CD8-positive, alpha-beta memory T cell (primary cell): Measurements from ENCODE around the gene KLF6. TPM values are rescaled to one million over a fixed set of nuclear protein-coding genes. Genes with fewer than 3 reads are reported as not detected.

Experiments
- CTCF ChIA-PET: fragments of 350-600 bp; sonication (Branson Sonifier 250); formaldehyde crosslinking; loops from one replicate; lab custom pipeline; 2021; ENCODE audit warnings: antibody characterized with exemption; lab: Charles Lee
- POLR2A ChIA-PET: fragments of 350-600 bp; sonication (Branson Sonifier 250); formaldehyde crosslinking; loops from one replicate; lab custom pipeline; 2021; ENCODE audit warnings: antibody characterized with exemption; lab: Charles Lee
- DNase-seq, 5 donors: peaks; one replicate each; pipeline versions ENCODE4 v3.0.0 to v3.0.0-alpha.2; 2020 to 2022; ENCODE audit warnings: mixed read lengths in 1 of 5
- H3K27ac ChIP-seq: one replicate; pipeline ENCODE4 v1.7.0; 2013; ENCODE audit warnings: low read depth, mild to moderate bottlenecking, low read length, moderate library complexity
- H3K27me3 ChIP-seq: 2 replicates; pipeline ENCODE4 v1.7.0; 2013; ENCODE audit warnings: low read length, mild to moderate bottlenecking; ENCODE audit not compliant: insufficient read depth, poor library complexity, severe bottlenecking
- H3K36me3 ChIP-seq: 2 replicates; pipeline ENCODE4 v1.7.0; 2013; ENCODE audit warnings: mild to moderate bottlenecking, low read length, moderate library complexity; ENCODE audit not compliant: insufficient read depth
- H3K4me1 ChIP-seq: 2 replicates; pipeline ENCODE4 v1.7.0; 2013; ENCODE audit warnings: mild to moderate bottlenecking, low read length, moderate library complexity; ENCODE audit not compliant: insufficient read depth
- H3K4me3 ChIP-seq: 2 replicates; pipeline ENCODE4 v1.7.0; 2013; ENCODE audit warnings: mild to moderate bottlenecking, low read length
- H3K9me3 ChIP-seq: 2 replicates; pipeline ENCODE4 v1.7.0; 2013; ENCODE audit warnings: mild to moderate bottlenecking, low read length
- H3K27ac Mint-ChIP-seq, 8 donors: one replicate each; pipeline ENCODE4 v1.8.0; 2020 to 2021; ENCODE audit warnings: mixed read lengths in 8 of 8, mild to moderate bottlenecking in 6 of 8, inconsistent platforms in 3 of 8, moderate library complexity in 3 of 8
- H3K27me3 Mint-ChIP-seq, 2 donors: one replicate each; pipeline ENCODE4 v1.8.0; 2020 to 2021; ENCODE audit warnings: mixed read lengths in 2 of 2, mild to moderate bottlenecking in 1 of 2, moderate library complexity in 1 of 2
- H3K36me3 Mint-ChIP-seq, 3 donors: one replicate each; pipeline ENCODE4 v1.8.0; 2020 to 2021; ENCODE audit warnings: mixed read lengths in 3 of 3, inconsistent platforms in 1 of 3, mild to moderate bottlenecking in 1 of 3
- H3K4me1 Mint-ChIP-seq, 3 donors: one replicate each; pipeline ENCODE4 v1.8.0; 2020 to 2021; ENCODE audit warnings: mixed read lengths in 3 of 3, inconsistent platforms in 1 of 3, mild to moderate bottlenecking in 1 of 3
- H3K4me3 Mint-ChIP-seq, 7 donors: one replicate each; pipeline ENCODE4 v1.8.0; 2020 to 2021; ENCODE audit warnings: mixed read lengths in 7 of 7, mild to moderate bottlenecking in 6 of 7, moderate library complexity in 4 of 7, inconsistent platforms in 2 of 7
- H3K9me3 Mint-ChIP-seq, 5 donors: one replicate each; pipeline ENCODE4 v1.8.0; 2020 to 2022; ENCODE audit warnings: mixed read lengths in 5 of 5, mild to moderate bottlenecking in 3 of 5, moderate library complexity in 2 of 5, inconsistent platforms in 1 of 5
- polyA plus RNA-seq: library from polyadenylated mRNA; unstranded; fragments of 300-500 nt; fragmentation: Illumina TruSeq; gene quantifications from one replicate; pipeline ENCODE4 v1.2.3, GENCODE V29; 2021
- total RNA-seq, 2 experiments: library from RNA; stranded (reverse); gene quantifications; one replicate each; pipeline ENCODE4 v1.2.3, GENCODE V29; 2021

Gene KLF6
- total and polyA plus RNA-seq, 3 experiments from 2014 or later, result 187 to 883 (median 192) TPM

DNA sequence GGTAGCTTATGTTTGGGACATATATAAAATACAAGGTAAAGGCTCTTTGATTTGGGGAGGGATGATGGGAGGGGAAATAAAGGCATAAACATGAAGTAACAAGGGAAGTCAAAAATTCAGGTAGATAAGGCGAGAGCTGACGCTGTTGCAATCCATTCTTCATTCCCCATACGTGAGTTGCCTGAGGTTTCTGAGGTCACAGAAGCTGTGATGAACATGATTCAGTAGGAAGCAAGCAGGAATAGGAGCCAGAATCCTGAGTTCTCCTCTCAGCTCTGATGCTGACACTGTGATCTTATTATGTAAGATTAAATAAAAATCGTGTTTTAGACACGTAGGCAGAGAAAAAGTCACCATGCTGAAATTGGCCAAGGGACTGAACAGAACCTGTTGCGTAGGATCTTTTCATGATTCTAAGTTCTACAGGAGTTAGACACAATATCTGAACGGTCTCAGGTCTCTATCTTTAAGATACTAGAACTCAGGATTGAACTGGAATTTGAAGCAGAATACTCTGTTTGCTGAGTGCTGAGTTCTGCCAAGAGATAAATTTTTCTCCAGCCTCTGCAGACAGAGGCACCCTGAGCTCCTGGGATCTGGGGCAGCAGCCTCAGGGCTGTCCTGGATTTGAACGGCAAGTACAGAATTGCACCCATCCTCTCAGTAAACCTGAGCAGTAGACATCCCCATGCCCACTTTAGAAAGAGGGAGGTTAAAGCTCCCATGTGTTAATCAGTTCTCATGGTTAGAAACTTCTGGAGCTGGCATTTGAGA lies 21.0 kb downstream of the KLF6 start:
- Histone ChIP-seq H3K9me3 (no peaks in the 10 kb centered on the region), H3K27me3 (no peaks in the 10 kb centered on the region), H3K4me1 (peaks cover 40% of the 10 kb centered on the region), H3K4me3 (no peak overlapping the region), H3K36me3 (no peaks in the 10 kb centered on the region), H3K27ac (no peak overlapping the region)
- H3K4me3 Mint-ChIP-seq, result peak overlapping the region; percentile 33 to 89 (median 63)
- H3K9me3 Mint-ChIP-seq, result no peaks in the 10 kb centered on the region
- POLR2A ChIA-PET, result interaction anchor here (1.8 kb wide), 1 partner anchor 11 kb away, joined by 6 read pairs; no protein-coding TSS in a partner anchor
- DNase-seq, result no peak
- no peaks in the 10 kb centered on the region for H3K27me3 Mint-ChIP-seq
- CTCF ChIA-PET, result interaction anchor here (1.9 kb wide), 1 partner anchor 19 kb away, joined by 5 read pairs; no protein-coding TSS in a partner anchor
- H3K36me3 Mint-ChIP-seq, result no peaks in the 10 kb centered on the region
- peaks cover 55 to 91% (median 80%) of the 10 kb centered on the region in 3 donors for H3K4me1 Mint-ChIP-seq
- H3K27ac Mint-ChIP-seq, result peak overlapping the region; percentile 38 to 92 (median 80)

DNA sequence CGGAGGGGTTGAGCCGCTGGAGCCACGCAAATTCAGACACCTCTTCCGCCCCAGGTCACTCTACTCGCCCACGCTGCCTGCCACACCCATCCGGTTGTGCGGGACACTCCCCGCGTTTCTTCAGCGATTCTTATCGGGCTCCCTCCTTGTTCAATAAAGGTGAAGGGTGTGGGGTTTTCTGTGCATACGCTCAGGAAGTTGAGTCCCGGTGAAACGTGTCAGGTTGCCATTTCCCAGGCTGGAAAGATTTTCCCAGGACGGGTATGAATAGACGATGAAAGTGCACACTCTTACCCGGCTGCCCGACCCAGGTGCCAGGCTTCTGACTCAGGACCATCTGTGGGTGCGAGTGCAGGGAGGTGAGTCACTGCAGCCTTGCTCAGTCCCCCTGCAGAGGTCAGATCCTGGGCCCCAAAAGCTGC lies 22.0 kb downstream of the KLF6 start:
- Mint-ChIP-seq H3K4me3 (peak overlapping the region in 6 of 7 donors; percentile 45 to 86 (median 54)), H3K36me3 (no peaks in the 10 kb centered on the region), H3K27me3 (no peaks in the 10 kb centered on the region), H3K27ac (peak overlapping the region in 5 of 8 donors; percentile 43 to 87 (median 55)), H3K9me3 (no peaks in the 10 kb centered on the region), H3K4me1 (peaks cover 56 to 91% (median 79%) of the 10 kb centered on the region in 3 donors)
- no peak overlapping the region for H3K4me3 ChIP-seq
- ChIA-PET POLR2A (interaction anchor here (1.8 kb wide), 1 partner anchor 12 kb away, joined by 6 read pairs; no protein-coding TSS in a partner anchor), CTCF (no interaction called here)
- peaks cover 50% of the 10 kb centered on the region for H3K4me1 ChIP-seq
- no peaks in the 10 kb centered on the region for H3K27me3 ChIP-seq
- no peak for DNase-seq
- no peaks in the 10 kb centered on the region for H3K9me3 ChIP-seq
- no peak overlapping the region for H3K27ac ChIP-seq
- H3K36me3 ChIP-seq, result no peaks in the 10 kb centered on the region

DNA sequence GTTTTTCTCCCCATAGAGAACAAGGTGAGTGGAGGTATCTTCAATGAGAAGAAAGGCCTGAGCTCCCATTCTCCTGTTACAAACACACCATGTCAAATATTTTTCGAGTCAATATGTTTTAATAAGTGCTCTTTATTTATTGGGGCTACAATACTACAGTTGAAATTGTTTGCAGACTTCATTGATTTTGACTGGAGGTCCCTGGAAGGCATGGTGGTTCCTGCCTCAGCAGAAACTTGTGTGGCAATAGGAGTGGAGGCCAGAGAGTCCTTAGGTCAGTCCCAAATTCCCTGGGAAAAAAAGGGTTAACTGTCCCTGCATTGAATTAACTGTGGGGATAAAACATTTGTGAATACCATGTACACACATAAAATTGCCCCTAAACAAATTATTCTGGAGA lies 22.7 kb downstream of the KLF6 start:
- Histone ChIP-seq H3K4me3 (no peak overlapping the region), H3K9me3 (no peaks in the 10 kb centered on the region), H3K27ac (no peak overlapping the region), H3K27me3 (no peaks in the 10 kb centered on the region), H3K36me3 (no peaks in the 10 kb centered on the region), H3K4me1 (peaks cover 58% of the 10 kb centered on the region)
- CTCF ChIA-PET, result interaction anchor here (0.8 to 1.4 kb wide), 2 partner anchors 8 to 565 kb away, joined by 3 to 5 read pairs; no protein-coding TSS in a partner anchor
- Mint-ChIP-seq H3K4me3 (peak overlapping the region in 2 of 7 donors; percentile 66 to 86), H3K9me3 (no peaks in the 10 kb centered on the region), H3K27me3 (no peaks in the 10 kb centered on the region), H3K4me1 (peaks cover 63 to 97% (median 87%) of the 10 kb centered on the region in 3 donors), H3K27ac (peak overlapping the region in 3 of 8 donors; percentile 43 to 63 (median 47)), H3K36me3 (no peaks in the 10 kb centered on the region)
- no peak for DNase-seq
- POLR2A ChIA-PET, result interaction anchor here (1.4 kb wide), 1 partner anchor 19 kb away, joined by 3 read pairs; no protein-coding TSS in a partner anchor

DNA sequence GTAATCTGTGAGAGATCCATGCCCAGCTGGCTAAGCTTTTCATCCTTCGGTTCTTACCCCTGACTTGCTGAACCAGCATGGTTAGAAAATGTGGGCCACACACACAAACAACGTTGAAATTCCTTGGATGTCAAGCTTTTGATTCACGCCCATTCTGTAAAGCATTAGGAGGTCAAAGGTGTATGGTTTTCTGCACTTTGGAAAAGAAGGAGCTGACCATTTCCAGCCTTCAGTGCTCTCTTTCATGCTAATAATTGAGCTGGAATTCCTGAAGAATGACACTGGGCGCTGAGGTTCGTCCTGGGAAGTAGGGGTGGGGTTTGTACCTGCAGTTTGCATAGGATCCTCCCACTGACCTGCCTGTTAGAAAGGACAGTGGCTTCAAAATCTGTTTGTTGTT lies 23.1 kb downstream of the KLF6 start:
- H3K27me3 Mint-ChIP-seq, result no peaks in the 10 kb centered on the region
- DNase-seq, result no peak
- H3K36me3 ChIP-seq, result no peaks in the 10 kb centered on the region
- H3K9me3 ChIP-seq, result no peaks in the 10 kb centered on the region
- H3K4me3 ChIP-seq, result no peak overlapping the region
- no peak overlapping the region for H3K4me3 Mint-ChIP-seq
- H3K27me3 ChIP-seq, result no peaks in the 10 kb centered on the region
- peak overlapping the region in 3 of 8 donors; percentile 23 to 47 (median 43) for H3K27ac Mint-ChIP-seq
- ChIA-PET POLR2A (interaction anchor here (0.6 to 1.4 kb wide), 4 partner anchors 8 to 52 kb away, joined by 3 to 4 read pairs (median 3); partner anchors contain the start of gene KLF6), CTCF (interaction anchor here (0.8 to 1.4 kb wide), 3 partner anchors 9 to 568 kb away, joined by 3 to 5 read pairs (median 3); no protein-coding TSS in a partner anchor)
- no peaks in the 10 kb centered on the region for H3K9me3 Mint-ChIP-seq
- peaks cover 64 to 99% (median 87%) of the 10 kb centered on the region in 3 donors for H3K4me1 Mint-ChIP-seq
- H3K36me3 Mint-ChIP-seq, result no peaks in the 10 kb centered on the region
- peaks cover 62% of the 10 kb centered on the region for H3K4me1 ChIP-seq
- H3K27ac ChIP-seq, result no peak overlapping the region

DNA sequence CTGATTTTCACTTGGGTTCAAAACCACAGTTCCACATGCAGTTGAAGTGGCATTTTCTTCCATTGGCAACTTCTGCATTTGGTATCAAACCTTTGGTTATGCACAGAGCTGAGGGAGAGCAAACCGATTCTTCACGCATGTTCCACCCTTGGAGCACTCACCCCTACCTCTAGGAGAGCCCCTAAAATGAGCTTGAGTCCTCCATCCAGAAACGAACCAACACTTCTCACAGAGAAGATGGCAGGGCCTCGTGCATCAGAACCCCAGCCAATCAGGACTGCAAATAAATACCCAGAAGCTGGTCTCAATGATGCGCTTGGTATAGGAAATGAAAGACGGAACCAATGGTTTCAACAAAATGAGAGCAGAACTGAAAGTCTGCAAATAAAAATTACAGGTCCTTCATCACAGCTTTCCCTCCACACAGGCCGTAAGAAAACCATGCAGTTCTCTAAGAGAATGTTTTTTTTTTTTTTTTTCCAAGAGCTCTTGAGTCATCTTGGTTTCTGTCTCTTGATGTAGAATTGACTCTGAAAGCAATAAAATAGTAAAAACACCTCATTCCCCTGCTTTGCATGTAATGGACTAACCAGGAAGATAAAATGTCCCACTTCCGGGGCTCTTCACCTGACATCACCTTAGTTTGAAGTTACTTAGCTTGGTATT lies 23.9 kb downstream of the KLF6 start:
- no peaks in the 10 kb centered on the region for H3K9me3 Mint-ChIP-seq
- H3K4me1 Mint-ChIP-seq, result peaks cover 66 to 99% (median 86%) of the 10 kb centered on the region in 3 donors
- H3K4me1 ChIP-seq, result peaks cover 66% of the 10 kb centered on the region
- CTCF ChIA-PET, result interaction anchor here (0.8 to 1.4 kb wide), 3 partner anchors 10 to 568 kb away, joined by 3 to 5 read pairs (median 3); no protein-coding TSS in a partner anchor
- no peak for DNase-seq
- no peak overlapping the region for H3K27ac ChIP-seq
- peak overlapping the region in 3 of 7 donors; percentile 21 to 40 (median 32) for H3K4me3 Mint-ChIP-seq
- H3K27me3 ChIP-seq, result no peaks in the 10 kb centered on the region
- no peak overlapping the region for H3K4me3 ChIP-seq
- POLR2A ChIA-PET, result interaction anchor here (0.6 to 1.4 kb wide), 5 partner anchors 9 to 51 kb away, joined by 3 to 4 read pairs (median 3); partner anchors contain the start of gene KLF6
- H3K36me3 Mint-ChIP-seq, result peaks cover 0 to 2% (median 0%) of the 10 kb centered on the region in 3 donors
- no peaks in the 10 kb centered on the region for H3K36me3 ChIP-seq
- H3K27ac Mint-ChIP-seq, result peak overlapping the region in 6 of 8 donors; percentile 31 to 93 (median 60)
- no peaks in the 10 kb centered on the region for H3K9me3 ChIP-seq
- no peaks in the 10 kb centered on the region for H3K27me3 Mint-ChIP-seq

DNA sequence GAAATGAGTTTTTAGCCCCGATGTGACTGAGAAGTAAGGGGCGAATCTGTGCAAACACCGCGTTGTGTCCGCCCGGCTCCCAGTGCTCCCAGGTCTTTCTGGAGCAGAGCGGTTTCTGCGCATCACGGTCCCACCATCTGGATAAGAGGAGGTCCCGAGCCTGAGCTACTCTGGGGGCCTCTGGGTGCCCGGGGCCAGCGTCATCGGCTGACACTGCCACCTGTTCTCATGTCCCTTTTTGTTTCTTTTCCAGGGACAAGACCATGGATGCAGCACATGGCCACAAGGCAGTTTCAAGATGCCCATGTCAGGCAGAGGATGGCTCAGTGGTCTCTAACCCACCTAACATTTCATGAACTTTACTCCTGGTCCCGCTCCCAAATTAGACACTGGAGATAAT lies 24.9 kb downstream of the KLF6 start:
- peaks cover 0 to 2% (median 0%) of the 10 kb centered on the region in 3 donors for H3K36me3 Mint-ChIP-seq
- DNase-seq, result no peak

DNA sequence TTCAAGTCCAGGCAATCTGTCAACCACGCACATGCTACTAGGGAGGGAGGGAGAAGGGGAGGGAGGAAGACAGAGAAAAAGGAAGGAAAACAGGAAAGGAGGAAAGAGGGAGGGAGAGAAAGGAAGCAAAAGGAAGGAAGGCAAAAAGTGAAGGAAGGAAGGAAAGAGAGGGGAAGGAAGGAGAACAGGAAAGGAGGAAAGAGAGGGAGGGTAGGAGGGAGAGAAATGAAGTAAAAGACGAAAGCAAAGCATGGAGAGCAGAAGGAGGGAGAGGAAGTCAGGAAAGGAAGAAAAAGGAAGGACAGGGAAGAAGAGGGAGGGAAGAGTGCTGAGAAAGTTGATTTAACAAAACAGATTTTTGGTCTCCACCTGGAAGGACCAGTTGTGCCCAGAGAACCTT lies 25.6 kb downstream of the KLF6 start:
- H3K36me3 ChIP-seq, result no peaks in the 10 kb centered on the region
- ChIA-PET CTCF (no interaction called here), POLR2A (no interaction called here)
- no peak for DNase-seq
- H3K27ac ChIP-seq, result no peak overlapping the region
- no peaks in the 10 kb centered on the region for H3K9me3 Mint-ChIP-seq
- no peaks in the 10 kb centered on the region for H3K27me3 Mint-ChIP-seq
- peaks cover 0 to 2% (median 0%) of the 10 kb centered on the region in 3 donors for H3K36me3 Mint-ChIP-seq
- peaks cover 53 to 97% (median 74%) of the 10 kb centered on the region in 3 donors for H3K4me1 Mint-ChIP-seq
- no peaks in the 10 kb centered on the region for H3K9me3 ChIP-seq
- H3K4me3 Mint-ChIP-seq, result peak overlapping the region in 1 of 7 donors; percentile 20
- H3K4me1 ChIP-seq, result peaks cover 51% of the 10 kb centered on the region
- no peaks in the 10 kb centered on the region for H3K27me3 ChIP-seq
- peak overlapping the region in 3 of 8 donors; percentile 60 to 66 (median 61) for H3K27ac Mint-ChIP-seq
- H3K4me3 ChIP-seq, result no peak overlapping the region

More for the DNA sequence above, 24.9 kb downstream of the KLF6 start:
- no peaks in the 10 kb centered on the region for H3K9me3 ChIP-seq
- H3K4me3 ChIP-seq, result no peak overlapping the region
- H3K27ac Mint-ChIP-seq, result peak overlapping the region in 1 of 8 donors; percentile 61
- peaks cover 60 to 99% (median 76%) of the 10 kb centered on the region in 3 donors for H3K4me1 Mint-ChIP-seq
- CTCF ChIA-PET, result no interaction called here
- H3K36me3 ChIP-seq, result no peaks in the 10 kb centered on the region
- no peaks in the 10 kb centered on the region for H3K9me3 Mint-ChIP-seq
- no peak overlapping the region for H3K4me3 Mint-ChIP-seq
- peaks cover 58% of the 10 kb centered on the region for H3K4me1 ChIP-seq
- no peaks in the 10 kb centered on the region for H3K27me3 ChIP-seq
- POLR2A ChIA-PET, result no interaction called here
- H3K27me3 Mint-ChIP-seq, result no peaks in the 10 kb centered on the region
- no peak overlapping the region for H3K27ac ChIP-seq
